Panc1 (cell line): ENCODE data around the gene DGAT2. TPM values are rescaled to one million over a fixed set of nuclear protein-coding genes. Genes with fewer than 3 reads are reported as not detected.
"Not testable (repeated sequence)": the region's sequence is repeated elsewhere in the genome, so short reads cannot be mapped to it uniquely, and the experiment has no call there.

ENCODE experiments used
- ATAC-seq: fragments of 200-7000 bp; cut with Tn5 transposase; 2 replicates; pipeline ENCODE4 v1.9.1; 2020; ENCODE audit warnings: mild to moderate bottlenecking, moderate library complexity
- BruUV-seq: library from RNA; stranded (reverse); fragments of 400-500 nt; replicated peaks from 2 replicates; lab custom pipeline; 2021; lab: Mats Ljungman, UMichigan
- CTCF ChIA-PET: fragments of 300-600 bp; sonication (Branson Sonifier 250); formaldehyde crosslinking; loops from one replicate; lab custom pipeline; 2022; ENCODE audit warnings: antibody characterized with exemption; lab: Charles Lee
- POLR2A ChIA-PET: fragments of 300-600 bp; sonication (Branson Sonifier 250); formaldehyde crosslinking; loops from one replicate; lab custom pipeline; 2022; ENCODE audit warnings: antibody characterized with exemption; lab: Charles Lee
- DNase-seq: peaks from one replicate; pipeline ENCODE4 v3.0.0-alpha.2; 2010; ENCODE audit warnings: low read depth, low spot score
- H3K27ac ChIP-seq: 2 replicates; pipeline ENCODE4 v1.5.1; 2011; ENCODE audit warnings: mild to moderate bottlenecking, low read length, inconsistent platforms
- H3K27me3 ChIP-seq: fragments of 200-500 bp; sonication (Bioruptor generic); 2 replicates; pipeline ENCODE4 v1.6.0; 2014; ENCODE audit warnings: low read length, inconsistent platforms; ENCODE audit not compliant: control insufficient read depth, insufficient read depth
- H3K36me3 ChIP-seq: fragments of 200-500 bp; sonication (Bioruptor generic); 2 replicates; pipeline ENCODE4 v1.5.1; 2014; ENCODE audit warnings: inconsistent platforms, mild to moderate bottlenecking, low read length, moderate library complexity; ENCODE audit not compliant: control insufficient read depth, insufficient read depth
- H3K4me1 ChIP-seq: 2 replicates; pipeline ENCODE4 v1.5.1; 2011; ENCODE audit warnings: inconsistent platforms, mild to moderate bottlenecking, low read length, moderate library complexity; ENCODE audit not compliant: control insufficient read depth, insufficient read depth
- H3K4me3 ChIP-seq, 2 experiments: 2 replicates each; pipeline ENCODE4 v1.5.1; 2011 to 2012; ENCODE audit warnings: low read depth in 2 of 2, low read length in 2 of 2, mild to moderate bottlenecking in 2 of 2, inconsistent platforms in 1 of 2, moderate library complexity in 1 of 2
- H3K9me3 ChIP-seq: fragments of 200-500 bp; sonication (Bioruptor generic); 2 replicates; pipeline ENCODE4 v1.5.1; 2014; ENCODE audit warnings: low read depth, mild to moderate bottlenecking, inconsistent platforms, low read length, moderate library complexity; ENCODE audit not compliant: control insufficient read depth, insufficient read depth
- POLR2AphosphoS5 ChIP-seq: IDR thresholded peaks from 2 replicates; pipeline ENCODE4 v1.6.1; 2012; ENCODE audit warnings: mild to moderate bottlenecking, low read depth, low read length, moderate library complexity
- REST ChIP-seq, 2 experiments: IDR thresholded peaks; 2 replicates each; pipeline ENCODE4 v1.6.1; 2011 to 2012; ENCODE audit warnings: low read depth in 2 of 2, control low read depth in 1 of 2, low read length in 1 of 2, mild to moderate bottlenecking in 1 of 2, moderate library complexity in 1 of 2; ENCODE audit not compliant: insufficient read depth in 1 of 2
- SIN3A ChIP-seq: IDR thresholded peaks from 2 replicates; pipeline ENCODE4 v1.6.1; 2012; ENCODE audit warnings: low read depth, mild to moderate bottlenecking, low read length, moderate library complexity, borderline replicate concordance; ENCODE audit not compliant: insufficient read depth
- TCF7L2 ChIP-seq: IDR thresholded peaks from 2 replicates; pipeline ENCODE4 v1.6.1; 2011; ENCODE audit warnings: mild to moderate bottlenecking, low read depth, low read length, inconsistent platforms
- in situ Hi-C: cut with HindIII; loops from 2 replicates; pipeline ENCODE4 v1.10.0; 2016; ENCODE audit warnings: low sequenced_read_pairs, low pct_unique_long_range_greater_than_20kb
- intact Hi-C: fragments of 100-400 bp; cut with micrococcal nuclease; formaldehyde crosslinking; loops from one replicate; pipeline ENCODE4 v1.10.0; 2022; ENCODE audit not compliant: unreplicated experiment
- total RNA-seq: library from RNA; stranded (reverse); gene quantifications from one replicate; pipeline ENCODE4 v1.2.1, GENCODE V29; 2021; ENCODE audit not compliant: unreplicated experiment
- TF ChIP-seq, protein P1 (sequence below): fragments of 450-650 bp; IDR thresholded peaks from 2 replicates; pipeline ENCODE4 v1.5.1; 2017; ENCODE audit warnings: mild to moderate bottlenecking

Gene DGAT2
- total RNA-seq, 1 experiment from 2014 or later: 19.2 TPM

GRCh38 chr11:75737314-75737713 is 31.3 kb upstream of the DGAT2 start:
- ChIA-PET CTCF (no interaction called here), POLR2A (no interaction called here)
- Histone ChIP-seq H3K9me3 (no peaks in the 10 kb centered on the region), H3K36me3 (no peaks in the 10 kb centered on the region), H3K4me3 (no peak overlapping the region), H3K27ac (no peak overlapping the region), H3K27me3 (peaks cover 26% of the 10 kb centered on the region), H3K4me1 (no peaks in the 10 kb centered on the region)
- no peak for TF ChIP-seq TCF7L2
- TF ChIP-seq, protein P1, sequence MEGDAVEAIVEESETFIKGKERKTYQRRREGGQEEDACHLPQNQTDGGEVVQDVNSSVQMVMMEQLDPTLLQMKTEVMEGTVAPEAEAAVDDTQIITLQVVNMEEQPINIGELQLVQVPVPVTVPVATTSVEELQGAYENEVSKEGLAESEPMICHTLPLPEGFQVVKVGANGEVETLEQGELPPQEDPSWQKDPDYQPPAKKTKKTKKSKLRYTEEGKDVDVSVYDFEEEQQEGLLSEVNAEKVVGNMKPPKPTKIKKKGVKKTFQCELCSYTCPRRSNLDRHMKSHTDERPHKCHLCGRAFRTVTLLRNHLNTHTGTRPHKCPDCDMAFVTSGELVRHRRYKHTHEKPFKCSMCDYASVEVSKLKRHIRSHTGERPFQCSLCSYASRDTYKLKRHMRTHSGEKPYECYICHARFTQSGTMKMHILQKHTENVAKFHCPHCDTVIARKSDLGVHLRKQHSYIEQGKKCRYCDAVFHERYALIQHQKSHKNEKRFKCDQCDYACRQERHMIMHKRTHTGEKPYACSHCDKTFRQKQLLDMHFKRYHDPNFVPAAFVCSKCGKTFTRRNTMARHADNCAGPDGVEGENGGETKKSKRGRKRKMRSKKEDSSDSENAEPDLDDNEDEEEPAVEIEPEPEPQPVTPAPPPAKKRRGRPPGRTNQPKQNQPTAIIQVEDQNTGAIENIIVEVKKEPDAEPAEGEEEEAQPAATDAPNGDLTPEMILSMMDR: no peak
- TF ChIP-seq REST (IDR thresholded peaks at IDR 0.05; ENCODE audit: insufficient read depth in 1 of 2, low read depth in 2 of 2, low read length in 1 of 2): no peak
- no peak for TF ChIP-seq SIN3A
- TF ChIP-seq POLR2AphosphoS5: no peak
- no peak for ATAC-seq
- no TSS peak for BruUV-seq
- intact Hi-C loops: no loop called here
- DNase-seq: no peak
- in situ Hi-C loops: no loop called here

- no peak for DNase-seq
- BruUV-seq: no TSS peak
- TF ChIP-seq POLR2AphosphoS5 (no peak), TCF7L2 (no peak), REST (IDR thresholded peaks at IDR 0.05; ENCODE audit: insufficient read depth in 1 of 2, low read depth in 2 of 2, low read length in 1 of 2) (no peak), SIN3A (no peak)
- TF ChIP-seq, protein P1: no peak
- Histone ChIP-seq H3K4me1 (no peaks in the 10 kb centered on the region), H3K27me3 (peaks cover 25% of the 10 kb centered on the region), H3K27ac (no peak overlapping the region), H3K4me3 (no peak overlapping the region), H3K9me3 (no peaks in the 10 kb centered on the region), H3K36me3 (no peaks in the 10 kb centered on the region)
- CTCF ChIA-PET: no interaction called here
- in situ Hi-C loops (no loop called here), intact Hi-C loops (no loop called here)
- ATAC-seq: no peak
- POLR2A ChIA-PET: no interaction called here
Measured at GRCh38 chr11:75740681-75741080, 27.9 kb upstream of the DGAT2 start.

- peaks cover 20% of the 10 kb centered on the region for H3K27me3 ChIP-seq
- CTCF ChIA-PET, BruUV-seq: not testable (repeated sequence)
Measured at GRCh38 chr11:75743159-75743558, 25.4 kb upstream of the DGAT2 start.

More at GRCh38 chr11:75743159-75743558, 25.4 kb upstream of the DGAT2 start:
- H3K27ac ChIP-seq, intact Hi-C loops, H3K9me3 ChIP-seq, in situ Hi-C loops, DNase-seq, ATAC-seq, H3K4me3 ChIP-seq, POLR2A ChIA-PET, H3K36me3 ChIP-seq, H3K4me1 ChIP-seq: not testable (repeated sequence)
